Stimulated activated CD4-positive, alpha-beta T cell treated with anti-CD3 and anti-CD28 coated beads, Interleukin-12 subunit alpha, Interleukin-12 subunit beta, amount 100 ng/mL, for 24 hours (primary cell): ENCODE data around the gene FBXL19.
A peak's percentile ranks its signal among the peaks of the same experiment; 100 is the strongest.
"Not testable (repeated sequence)": the region's sequence is repeated elsewhere in the genome, so short reads cannot be mapped to it uniquely, and the experiment has no call there.

Experiments used
- DNase-seq, 2 experiments: peaks; one replicate each; pipeline ENCODE4 v3.0.0-alpha.2; 2020; ENCODE audit warnings: low read depth in 2 of 2

FBXL19 gene

GRCh38 chr16:30923554-30924075 lies at the start of gene FBXL19:
FBXL19 (plus strand) TSS chr16:30923572; CDS start chr16:30925755, 2,183 bp downstream.
- no peak for DNase-seq

GRCh38 chr16:30874244-30874820 lies 49.0 kb upstream of the FBXL19 start:
- no peak for DNase-seq

- DNase-seq: peak; percentile 82 to 84
These were observed 48.3 kb upstream of the FBXL19 start for GRCh38 chr16:30874821-30875717.

GRCh38 chr16:30875871-30876801 lies 47.2 kb upstream of the FBXL19 start:
- no peak for DNase-seq

GRCh38 chr16:30876867-30877266 lies 46.5 kb upstream of the FBXL19 start:
- DNase-seq: no peak

GRCh38 chr16:30882429-30883310 lies 40.7 kb upstream of the FBXL19 start:
- DNase-seq: no peak

- no peak for DNase-seq
These were observed 38.6 kb upstream of the FBXL19 start for GRCh38 chr16:30884760-30885159.

- no peak for DNase-seq
These were observed 38.2 kb upstream of the FBXL19 start for GRCh38 chr16:30885196-30885595.

- no peak for DNase-seq
These were observed 37.2 kb upstream of the FBXL19 start for GRCh38 chr16:30886145-30886544.

- DNase-seq: no peak
These were observed 35.4 kb upstream of the FBXL19 start for GRCh38 chr16:30887927-30888326.

GRCh38 chr16:30888856-30889499 lies 34.4 kb upstream of the FBXL19 start:
- DNase-seq: no peak

GRCh38 chr16:30889721-30890120 lies 33.7 kb upstream of the FBXL19 start:
- no peak for DNase-seq

GRCh38 chr16:30891043-30891823 lies 32.1 kb upstream of the FBXL19 start:
- DNase-seq: not testable (repeated sequence)

- DNase-seq: no peak
These were observed 30.5 kb upstream of the FBXL19 start for GRCh38 chr16:30892670-30893416.

- DNase-seq: no peak
These were observed 30.0 kb upstream of the FBXL19 start for GRCh38 chr16:30893417-30893743.

GRCh38 chr16:30893744-30894539 lies 29.4 kb upstream of the FBXL19 start, which contains the start of gene BCL7C:
BCL7C (minus strand) TSS chr16:30894077; CDS start chr16:30893944, 133 bp downstream.
- peak; percentile 56 to 89 for DNase-seq

- DNase-seq: no peak
These were observed 28.6 kb upstream of the FBXL19 start for GRCh38 chr16:30894540-30895368.
